GM12878 (cell line): ENCODE data around the gene CCL25. TPM values are rescaled to one million over a fixed set of nuclear protein-coding genes. Genes with fewer than 3 reads are reported as not detected.

ENCODE experiments used
- ATAC-seq: fragments of 200-7000 bp; cut with Tn5 transposase; 3 replicates; pipeline ENCODE4 v1.9.1; 2020; ENCODE audit warnings: mild to moderate bottlenecking, moderate library complexity
- BruUV-seq: library from RNA; stranded (reverse); fragments of 400-500 nt; replicated peaks from 2 replicates; lab custom pipeline; 2021; lab: Mats Ljungman, UMichigan
- CTCF ChIA-PET: fragments of 300-600 bp; sonication (Branson Sonifier 250); formaldehyde crosslinking; extraction: SDS; loops from one replicate; lab custom pipeline; 2021; ENCODE audit warnings: inconsistent platforms; lab: Yijun Ruan, JAX
- POLR2A ChIA-PET: fragments of 350-600 bp; formaldehyde crosslinking; extraction: SDS; loops from one replicate; lab custom pipeline; 2021; ENCODE audit warnings: inconsistent platforms; lab: Charles Lee
- RAD21 ChIA-PET: fragments of 300-600 bp; sonication (Branson Sonifier 250); formaldehyde crosslinking; loops from one replicate; lab custom pipeline; 2023; ENCODE audit warnings: antibody characterized with exemption; ENCODE audit not compliant: unreplicated experiment; lab: Charles Lee
- SMC1A ChIA-PET: fragments of 300-600 bp; sonication (Branson Sonifier 250); formaldehyde crosslinking; loops from one replicate; lab custom pipeline; 2023; ENCODE audit not compliant: unreplicated experiment, uncharacterized antibody; lab: Charles Lee
- DNase-seq: peaks from one replicate; pipeline ENCODE4 v3.0.0-alpha.2; 2011; ENCODE audit warnings: low read depth, low spot score
- FAIRE-seq: peaks from 3 replicates; lab custom pipeline; 2011; peaks lifted over from hg19 to GRCh38; lab: Jason Lieb, UNC
- H2AFZ ChIP-seq: 2 replicates; pipeline ENCODE4 v1.6.0; 2011; ENCODE audit warnings: low read depth, low read length, control low read depth; ENCODE audit not compliant: control insufficient read depth
- H3K27ac ChIP-seq: 2 replicates; pipeline ENCODE4 v1.5.1; 2011; ENCODE audit warnings: control low read depth; ENCODE audit not compliant: control insufficient read depth, insufficient read depth
- H3K27me3 ChIP-seq, 2 experiments: replicated peaks in 1 of 2; 2 replicates each; pipeline versions ENCODE4 v1.6.0 to v1.6.1; 2011; ENCODE audit warnings: low read length in 1 of 2; ENCODE audit not compliant: control insufficient read depth in 2 of 2, insufficient read depth in 2 of 2
- H3K36me3 ChIP-seq, 2 experiments: 2 replicates each; pipeline ENCODE4 v1.5.1; 2011; ENCODE audit warnings: low read length in 1 of 2; ENCODE audit not compliant: control insufficient read depth in 2 of 2, insufficient read depth in 2 of 2
- H3K4me1 ChIP-seq: 2 replicates; pipeline ENCODE4 v1.6.1; 2011; ENCODE audit warnings: mild to moderate bottlenecking, low read length, moderate library complexity, mixed read lengths; ENCODE audit not compliant: control insufficient read depth, insufficient read depth
- H3K4me2 ChIP-seq: 2 replicates; pipeline ENCODE4 v1.6.0; 2011; ENCODE audit warnings: control low read depth; ENCODE audit not compliant: control insufficient read depth, insufficient read depth
- H3K4me3 ChIP-seq: fragments of 200-600 bp; sonication (generic); 2 replicates; pipeline ENCODE4 v1.5.1; 2016
- H3K79me2 ChIP-seq: 2 replicates; pipeline ENCODE4 v1.6.0; 2011; ENCODE audit warnings: low read length; ENCODE audit not compliant: control insufficient read depth, insufficient read depth
- H3K9ac ChIP-seq: 2 replicates; pipeline ENCODE4 v1.8.0; 2011; ENCODE audit warnings: low read length, control low read depth, mixed read lengths; ENCODE audit not compliant: control insufficient read depth, insufficient read depth
- H3K9me3 ChIP-seq: replicated peaks from 3 replicates; pipeline ENCODE4 v1.5.1; 2011; ENCODE audit warnings: mild to moderate bottlenecking, low read length; ENCODE audit not compliant: control insufficient read depth, insufficient read depth
- H4K20me1 ChIP-seq: 2 replicates; pipeline ENCODE4 v1.6.0; 2011; ENCODE audit not compliant: control insufficient read depth, insufficient read depth
- BCL11A ChIP-seq: IDR thresholded peaks from 2 replicates; pipeline ENCODE4 v1.6.1; 2011; ENCODE audit warnings: low read depth, low read length
- CHD2 ChIP-seq: IDR thresholded peaks from 2 replicates; pipeline ENCODE4 v1.6.1; 2011; ENCODE audit warnings: low read depth, low read length, improper control_type of control experiment, borderline replicate concordance
- DPF2 ChIP-seq: fragments of 450-650 bp; IDR thresholded peaks from 2 replicates; pipeline ENCODE4 v1.6.1; 2017; ENCODE audit warnings: mild to moderate bottlenecking
- ESRRA ChIP-seq: IDR thresholded peaks from 2 replicates; pipeline ENCODE4 v1.6.1; 2012; ENCODE audit warnings: mild to moderate bottlenecking, low read length, improper control_type of control experiment
- HDAC2 ChIP-seq: fragments of 200-600 bp; sonication (generic); IDR thresholded peaks from 2 replicates; pipeline ENCODE4 v1.6.1; 2017
- IRF3 ChIP-seq: fragments of 450-650 bp; IDR thresholded peaks from 2 replicates; pipeline ENCODE4 v1.6.1; 2014; ENCODE audit warnings: mild to moderate bottlenecking
- LARP7 ChIP-seq: fragments of 450-650 bp; IDR thresholded peaks from 2 replicates; pipeline ENCODE4 v1.6.1; 2017; ENCODE audit warnings: mild to moderate bottlenecking
- MYB ChIP-seq: fragments of 150-350 bp; IDR thresholded peaks from 2 replicates; pipeline ENCODE4 v1.6.1; 2014; ENCODE audit warnings: mild to moderate bottlenecking, low read depth, low read length, borderline replicate concordance
- MYC ChIP-seq: IDR thresholded peaks from 2 replicates; pipeline ENCODE4 v1.6.1; 2011; ENCODE audit warnings: mild to moderate bottlenecking, low read length, moderate library complexity, inconsistent platforms; ENCODE audit not compliant: insufficient read depth, insufficient replicate concordance, insufficient read length, severe bottlenecking
- RELA ChIP-seq: fragments of 450-650 bp; IDR thresholded peaks from 2 replicates; pipeline ENCODE4 v1.8.0; 2014; ENCODE audit warnings: borderline replicate concordance; ENCODE audit not compliant: partially characterized antibody
- SMC3 ChIP-seq: IDR thresholded peaks from 2 replicates; pipeline ENCODE4 v1.6.1; 2011; ENCODE audit warnings: low read length, improper control_type of control experiment, borderline replicate concordance
- TCF7 ChIP-seq: IDR thresholded peaks from 2 replicates; pipeline ENCODE4 v1.6.1; 2014; ENCODE audit warnings: antibody characterized with exemption, borderline replicate concordance
- ZNF24 ChIP-seq: fragments of 450-650 bp; IDR thresholded peaks from 2 replicates; pipeline ENCODE4 v1.6.1; 2017; ENCODE audit warnings: antibody characterized with exemption, mild to moderate bottlenecking
- ZNF384 ChIP-seq: IDR thresholded peaks from 2 replicates; pipeline ENCODE4 v1.6.1; 2012; ENCODE audit warnings: low read depth, mild to moderate bottlenecking, low read length, improper control_type of control experiment, borderline replicate concordance
- ZNF622 ChIP-seq: fragments of 450-650 bp; IDR thresholded peaks from 2 replicates; pipeline ENCODE4 v1.6.1; 2017; ENCODE audit warnings: mild to moderate bottlenecking, inconsistent platforms
- WGBS: methylation state at CpG from one replicate; pipeline ENCODE4 v1.1.6; 2016; ENCODE audit warnings: low lambda C conversion rate; ENCODE audit not compliant: insufficient replicate concordance, insufficient coverage; ENCODE audit errors: missing lambda C conversion rate; 5-methylcytosine and 5-hydroxymethylcytosine counted together
- in situ Hi-C: fragments of 300-500 bp; cut with MboI; formaldehyde crosslinking; loops from 9 replicates; pipeline ENCODE4 v1.14.3; 2018; ENCODE audit warnings: mixed read lengths
- intact Hi-C: fragments of 100-400 bp; cut with micrococcal nuclease; formaldehyde crosslinking; loops from one replicate; pipeline ENCODE4 v1.14.2; 2022; ENCODE audit not compliant: unreplicated experiment
- polyA plus RNA-seq, 11 experiments: library from polyadenylated mRNA; depleted of rRNA in 4 of 11; unstranded in 6 of 11; stranded (reverse) in 5 of 11; fragments of >200 nt; fragmentation: Nextera tagmentation in 4 of 11; fragmentation: Illumina TruSeq in 1 of 11; extraction: Ambion mirVana in 4 of 11; extraction: Trizol in 1 of 11; gene quantifications; 1 replicate in 1 of 11; 2 replicates in 10 of 11; pipeline versions ENCODE4 v1.2.1 to v1.2.3, GENCODE V29; 2011 to 2016; ENCODE audit warnings: inconsistent platforms in 2 of 11, missing spikeins in 2 of 11, low read depth in 1 of 11
- total RNA-seq, 4 experiments: library from RNA; depleted of rRNA in 3 of 4; stranded (reverse); fragments of >200 nt in 3 of 4; fragmentation: Illumina TruSeq in 1 of 4; extraction: Trizol in 1 of 4; gene quantifications; 2 replicates each; pipeline versions ENCODE4 v1.2.1 to v1.2.3, GENCODE V29; 2013 to 2021
- TF ChIP-seq, protein P1 (sequence below): fragments of 450-650 bp; IDR thresholded peaks from 2 replicates; pipeline ENCODE4 v1.6.1; 2018; ENCODE audit warnings: mild to moderate bottlenecking, low read depth, moderate library complexity; ENCODE audit not compliant: partially characterized antibody
- TF ChIP-seq, protein P2 (sequence below): IDR thresholded peaks from 2 replicates; pipeline ENCODE4 v1.6.1; 2012; ENCODE audit warnings: low read depth, low read length, improper control_type of control experiment
- TF ChIP-seq, protein P3 (sequence below): fragments of 450-650 bp; IDR thresholded peaks from 2 replicates; pipeline ENCODE4 v1.6.1; 2016; ENCODE audit warnings: mild to moderate bottlenecking, moderate library complexity, borderline replicate concordance

Gene CCL25
- total and polyA plus RNA-seq, 10 of the 15 experiments (the other 5 are each of a cell fraction or from before 2014, with no cell fraction given) = 0.53 to 12.0 (median 8.3) TPM

DNA sequence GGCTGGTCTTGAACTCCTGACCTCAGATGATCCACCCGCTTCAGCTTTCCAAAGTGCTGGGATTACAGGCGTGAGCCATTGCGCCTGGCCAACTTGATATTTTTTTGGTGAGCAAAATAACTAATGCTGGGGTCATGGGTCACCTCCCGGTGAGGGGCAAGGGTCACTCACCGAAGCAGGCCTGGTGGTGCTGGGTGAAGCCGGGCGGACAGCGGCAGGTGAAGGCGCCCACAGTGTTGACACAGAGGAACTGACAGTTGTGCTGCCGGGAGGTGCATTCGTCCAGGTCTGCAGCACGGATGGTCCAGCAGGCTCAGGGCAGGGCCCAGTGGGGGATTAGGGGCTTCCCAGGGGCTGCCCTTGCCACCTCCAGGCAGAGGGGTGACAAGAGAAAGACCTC, 28.3 kb downstream of the CCL25 start:
- no peak overlapping the region for H3K9ac ChIP-seq
- BruUV-seq = no TSS peak
- H3K79me2 ChIP-seq = no peaks in the 10 kb centered on the region
- H3K36me3 ChIP-seq = no peaks in the 10 kb centered on the region
- POLR2A ChIA-PET = no interaction called here
- no peaks in the 10 kb centered on the region for H4K20me1 ChIP-seq
- H2AFZ ChIP-seq = no peak overlapping the region
- no peak overlapping the region for H3K4me2 ChIP-seq
- no peak overlapping the region for H3K27ac ChIP-seq
- in situ Hi-C loops (no loop called here), intact Hi-C loops (no loop called here)
- no peak overlapping the region for H3K4me3 ChIP-seq
- SMC1A ChIA-PET = no interaction called here
- RAD21 ChIA-PET = no interaction called here
- DNase-seq (no peak), ATAC-seq (no peak), FAIRE-seq (no peak)
- CTCF ChIA-PET = no interaction called here
- no peaks in the 10 kb centered on the region for H3K27me3 ChIP-seq
- H3K4me1 ChIP-seq = no peaks in the 10 kb centered on the region
- no peaks in the 10 kb centered on the region for H3K9me3 ChIP-seq
- WGBS = 75% methylated on average over 11 of the region's 12 CpGs
- TF ChIP-seq DPF2 = no peak
- no peak for TF ChIP-seq ESRRA
- no peak for TF ChIP-seq MYC
- TF ChIP-seq ZNF24 = no peak
- TF ChIP-seq, protein P1, sequence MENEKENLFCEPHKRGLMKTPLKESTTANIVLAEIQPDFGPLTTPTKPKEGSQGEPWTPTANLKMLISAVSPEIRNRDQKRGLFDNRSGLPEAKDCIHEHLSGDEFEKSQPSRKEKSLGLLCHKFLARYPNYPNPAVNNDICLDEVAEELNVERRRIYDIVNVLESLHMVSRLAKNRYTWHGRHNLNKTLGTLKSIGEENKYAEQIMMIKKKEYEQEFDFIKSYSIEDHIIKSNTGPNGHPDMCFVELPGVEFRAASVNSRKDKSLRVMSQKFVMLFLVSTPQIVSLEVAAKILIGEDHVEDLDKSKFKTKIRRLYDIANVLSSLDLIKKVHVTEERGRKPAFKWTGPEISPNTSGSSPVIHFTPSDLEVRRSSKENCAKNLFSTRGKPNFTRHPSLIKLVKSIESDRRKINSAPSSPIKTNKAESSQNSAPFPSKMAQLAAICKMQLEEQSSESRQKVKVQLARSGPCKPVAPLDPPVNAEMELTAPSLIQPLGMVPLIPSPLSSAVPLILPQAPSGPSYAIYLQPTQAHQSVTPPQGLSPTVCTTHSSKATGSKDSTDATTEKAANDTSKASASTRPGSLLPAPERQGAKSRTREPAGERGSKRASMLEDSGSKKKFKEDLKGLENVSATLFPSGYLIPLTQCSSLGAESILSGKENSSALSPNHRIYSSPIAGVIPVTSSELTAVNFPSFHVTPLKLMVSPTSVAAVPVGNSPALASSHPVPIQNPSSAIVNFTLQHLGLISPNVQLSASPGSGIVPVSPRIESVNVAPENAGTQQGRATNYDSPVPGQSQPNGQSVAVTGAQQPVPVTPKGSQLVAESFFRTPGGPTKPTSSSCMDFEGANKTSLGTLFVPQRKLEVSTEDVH = no peak
- TF ChIP-seq BCL11A = no peak
- TF ChIP-seq TCF7 = no peak
- TF ChIP-seq, protein P2, sequence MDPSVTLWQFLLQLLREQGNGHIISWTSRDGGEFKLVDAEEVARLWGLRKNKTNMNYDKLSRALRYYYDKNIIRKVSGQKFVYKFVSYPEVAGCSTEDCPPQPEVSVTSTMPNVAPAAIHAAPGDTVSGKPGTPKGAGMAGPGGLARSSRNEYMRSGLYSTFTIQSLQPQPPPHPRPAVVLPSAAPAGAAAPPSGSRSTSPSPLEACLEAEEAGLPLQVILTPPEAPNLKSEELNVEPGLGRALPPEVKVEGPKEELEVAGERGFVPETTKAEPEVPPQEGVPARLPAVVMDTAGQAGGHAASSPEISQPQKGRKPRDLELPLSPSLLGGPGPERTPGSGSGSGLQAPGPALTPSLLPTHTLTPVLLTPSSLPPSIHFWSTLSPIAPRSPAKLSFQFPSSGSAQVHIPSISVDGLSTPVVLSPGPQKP = no peak
- no peak for TF ChIP-seq SMC3
- no peak for TF ChIP-seq CHD2
- TF ChIP-seq IRF3 = no peak
- no peak for TF ChIP-seq RELA
- TF ChIP-seq, protein P3, sequence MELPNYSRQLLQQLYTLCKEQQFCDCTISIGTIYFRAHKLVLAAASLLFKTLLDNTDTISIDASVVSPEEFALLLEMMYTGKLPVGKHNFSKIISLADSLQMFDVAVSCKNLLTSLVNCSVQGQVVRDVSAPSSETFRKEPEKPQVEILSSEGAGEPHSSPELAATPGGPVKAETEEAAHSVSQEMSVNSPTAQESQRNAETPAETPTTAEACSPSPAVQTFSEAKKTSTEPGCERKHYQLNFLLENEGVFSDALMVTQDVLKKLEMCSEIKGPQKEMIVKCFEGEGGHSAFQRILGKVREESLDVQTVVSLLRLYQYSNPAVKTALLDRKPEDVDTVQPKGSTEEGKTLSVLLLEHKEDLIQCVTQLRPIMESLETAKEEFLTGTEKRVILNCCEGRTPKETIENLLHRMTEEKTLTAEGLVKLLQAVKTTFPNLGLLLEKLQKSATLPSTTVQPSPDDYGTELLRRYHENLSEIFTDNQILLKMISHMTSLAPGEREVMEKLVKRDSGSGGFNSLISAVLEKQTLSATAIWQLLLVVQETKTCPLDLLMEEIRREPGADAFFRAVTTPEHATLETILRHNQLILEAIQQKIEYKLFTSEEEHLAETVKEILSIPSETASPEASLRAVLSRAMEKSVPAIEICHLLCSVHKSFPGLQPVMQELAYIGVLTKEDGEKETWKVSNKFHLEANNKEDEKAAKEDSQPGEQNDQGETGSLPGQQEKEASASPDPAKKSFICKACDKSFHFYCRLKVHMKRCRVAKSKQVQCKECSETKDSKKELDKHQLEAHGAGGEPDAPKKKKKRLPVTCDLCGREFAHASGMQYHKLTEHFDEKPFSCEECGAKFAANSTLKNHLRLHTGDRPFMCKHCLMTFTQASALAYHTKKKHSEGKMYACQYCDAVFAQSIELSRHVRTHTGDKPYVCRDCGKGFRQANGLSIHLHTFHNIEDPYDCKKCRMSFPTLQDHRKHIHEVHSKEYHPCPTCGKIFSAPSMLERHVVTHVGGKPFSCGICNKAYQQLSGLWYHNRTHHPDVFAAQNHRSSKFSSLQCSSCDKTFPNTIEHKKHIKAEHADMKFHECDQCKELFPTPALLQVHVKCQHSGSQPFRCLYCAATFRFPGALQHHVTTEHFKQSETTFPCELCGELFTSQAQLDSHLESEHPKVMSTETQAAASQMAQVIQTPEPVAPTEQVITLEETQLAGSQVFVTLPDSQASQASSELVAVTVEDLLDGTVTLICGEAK = no peak
- TF ChIP-seq MYB = no peak
- TF ChIP-seq ZNF622 = no peak
- TF ChIP-seq LARP7 = no peak
- no peak for TF ChIP-seq HDAC2
- no peak for TF ChIP-seq ZNF384
